ENCODE data around the gene ZNF385D. TPM values are rescaled to one million over a fixed set of nuclear protein-coding genes. Genes with fewer than 3 reads are reported as not detected.

The ZNF385D gene
- total and polyA plus RNA-seq, 2 experiments from 2014 or later = 2.7 to 12.3 TPM

DNA sequence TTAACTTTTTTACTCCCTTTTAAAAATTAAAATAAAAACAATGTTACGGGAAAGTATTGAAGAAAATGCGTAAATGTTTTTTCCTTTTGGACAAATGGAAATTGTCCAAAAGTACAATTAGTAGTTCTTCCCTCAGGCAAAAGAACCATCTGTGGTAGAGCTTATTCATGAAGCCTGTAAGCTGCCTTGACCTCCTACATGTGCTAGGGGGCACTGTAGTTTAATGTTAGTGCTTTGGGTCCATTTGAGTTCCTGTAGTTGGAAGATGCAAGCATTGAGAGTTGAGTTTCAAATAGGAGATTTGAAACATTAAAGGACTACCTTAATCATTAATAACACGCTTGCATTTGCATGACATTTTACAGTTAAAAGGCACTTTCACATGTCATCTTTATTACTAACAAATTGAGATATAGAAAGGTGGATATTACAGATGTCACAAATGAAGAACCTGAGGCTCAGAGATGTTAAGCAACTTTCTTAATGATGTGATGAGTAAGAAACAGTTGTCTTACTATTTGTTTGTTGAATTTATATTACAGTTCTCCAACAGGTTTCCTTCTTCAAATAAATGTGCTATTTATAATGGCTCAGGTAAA, 1.8 kb upstream of the ZNF385D start:
- no peak overlapping the region for H3K4me2 ChIP-seq
- H3K4me1 ChIP-seq (ENCODE audit: insufficient read depth) = peaks cover 17% of the 10 kb centered on the region
- H3K79me2 ChIP-seq (replicated peaks; ENCODE audit: insufficient read depth) = no peaks in the 10 kb centered on the region
- H3K9me2 ChIP-seq (ENCODE audit: insufficient read depth) = no peaks in the 10 kb centered on the region
- peaks cover 11% of the 10 kb centered on the region; the same call in 1 of the 2 replicates for H3K27me3 ChIP-seq (ENCODE audit: insufficient read depth)
- no peaks in the 10 kb centered on the region for H3F3A ChIP-seq (replicated peaks; ENCODE audit: low read depth)
- no peak overlapping the region for H2AFZ ChIP-seq
- no peak overlapping the region for H3K4me3 ChIP-seq
- Mint-ChIP-seq H3K4me1 (peaks cover 19% of the 10 kb centered on the region), H3K36me3 (ENCODE audit: low read depth) (no peaks in the 10 kb centered on the region), H3K9me3 (no peaks in the 10 kb centered on the region), H3K27me3 (ENCODE audit: insufficient read depth, low read depth, poor library complexity) (peaks cover 2% of the 10 kb centered on the region), H3K4me3 (no peak overlapping the region), H3K27ac (no peak overlapping the region)
- H3K27ac ChIP-seq (ENCODE audit: low read depth) = no peak overlapping the region
- H4K20me1 ChIP-seq (replicated peaks; ENCODE audit: insufficient read depth) = no peaks in the 10 kb centered on the region
- TF ChIP-seq, protein P1, sequence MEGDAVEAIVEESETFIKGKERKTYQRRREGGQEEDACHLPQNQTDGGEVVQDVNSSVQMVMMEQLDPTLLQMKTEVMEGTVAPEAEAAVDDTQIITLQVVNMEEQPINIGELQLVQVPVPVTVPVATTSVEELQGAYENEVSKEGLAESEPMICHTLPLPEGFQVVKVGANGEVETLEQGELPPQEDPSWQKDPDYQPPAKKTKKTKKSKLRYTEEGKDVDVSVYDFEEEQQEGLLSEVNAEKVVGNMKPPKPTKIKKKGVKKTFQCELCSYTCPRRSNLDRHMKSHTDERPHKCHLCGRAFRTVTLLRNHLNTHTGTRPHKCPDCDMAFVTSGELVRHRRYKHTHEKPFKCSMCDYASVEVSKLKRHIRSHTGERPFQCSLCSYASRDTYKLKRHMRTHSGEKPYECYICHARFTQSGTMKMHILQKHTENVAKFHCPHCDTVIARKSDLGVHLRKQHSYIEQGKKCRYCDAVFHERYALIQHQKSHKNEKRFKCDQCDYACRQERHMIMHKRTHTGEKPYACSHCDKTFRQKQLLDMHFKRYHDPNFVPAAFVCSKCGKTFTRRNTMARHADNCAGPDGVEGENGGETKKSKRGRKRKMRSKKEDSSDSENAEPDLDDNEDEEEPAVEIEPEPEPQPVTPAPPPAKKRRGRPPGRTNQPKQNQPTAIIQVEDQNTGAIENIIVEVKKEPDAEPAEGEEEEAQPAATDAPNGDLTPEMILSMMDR (conservative IDR thresholded peaks at IDR 0.05; ENCODE audit: low read depth in 2 of 2) = peak; percentile 81 to 86
- TF ChIP-seq STAT1 (IDR thresholded peaks at IDR 0.05; ENCODE audit: unreplicated experiment) = no peak
- DNase-seq (ENCODE audit: low spot score) (peak; percentile 80), ATAC-seq (peak; percentile 26)
- H3K36me3 ChIP-seq (ENCODE audit: insufficient read depth) = no peaks in the 10 kb centered on the region

DNA sequence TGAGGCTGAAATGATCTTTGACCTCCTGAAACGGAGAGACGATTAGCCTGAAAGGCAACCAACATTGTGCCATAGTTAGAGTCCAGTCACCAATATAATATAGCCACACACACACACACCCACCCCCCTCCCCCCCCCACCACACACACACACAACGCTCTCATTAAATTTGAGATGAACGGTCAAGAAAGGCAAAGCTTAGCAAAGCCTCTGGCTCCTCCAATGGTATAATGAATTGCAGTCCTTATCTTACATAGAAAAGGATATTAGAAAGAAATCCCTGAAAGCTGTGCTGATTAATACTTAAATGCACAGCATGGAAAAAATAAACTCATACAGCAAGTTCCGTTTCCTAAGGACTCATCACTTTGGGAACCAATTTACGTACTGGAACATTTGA, 876 bp upstream of the ZNF385D start:
- Mint-ChIP-seq H3K4me1 (peaks cover 24% of the 10 kb centered on the region), H3K36me3 (ENCODE audit: low read depth) (no peaks in the 10 kb centered on the region), H3K9me3 (no peaks in the 10 kb centered on the region), H3K4me3 (peak overlapping the region; percentile 90), H3K27ac (no peak overlapping the region), H3K27me3 (ENCODE audit: insufficient read depth, low read depth, poor library complexity) (peaks cover 2% of the 10 kb centered on the region)
- peaks cover 17% of the 10 kb centered on the region for H3K4me1 ChIP-seq (ENCODE audit: insufficient read depth)
- ATAC-seq (no peak), DNase-seq (ENCODE audit: low spot score) (no peak)
- peaks cover 11% of the 10 kb centered on the region; the same call in 1 of the 2 replicates for H3K27me3 ChIP-seq (ENCODE audit: insufficient read depth)
- H3K9me2 ChIP-seq (ENCODE audit: insufficient read depth) = no peaks in the 10 kb centered on the region
- peak overlapping the region; percentile 96 for H3K4me2 ChIP-seq
- no peak overlapping the region for H3K27ac ChIP-seq (ENCODE audit: low read depth)
- H3F3A ChIP-seq (replicated peaks; ENCODE audit: low read depth) = no peaks in the 10 kb centered on the region
- H4K20me1 ChIP-seq (replicated peaks; ENCODE audit: insufficient read depth) = no peaks in the 10 kb centered on the region
- 0 out of 2 replicates have a peak, but pooled peaks cover 5% of the 10 kb centered on the region for H3K79me2 ChIP-seq (replicated peaks; ENCODE audit: insufficient read depth)
- H3K36me3 ChIP-seq (ENCODE audit: insufficient read depth) = no peaks in the 10 kb centered on the region
- H2AFZ ChIP-seq = no peak overlapping the region; the same call in 1 of the 2 replicates
- H3K4me3 ChIP-seq = peak overlapping the region; percentile 82
- TF ChIP-seq, protein P2, sequence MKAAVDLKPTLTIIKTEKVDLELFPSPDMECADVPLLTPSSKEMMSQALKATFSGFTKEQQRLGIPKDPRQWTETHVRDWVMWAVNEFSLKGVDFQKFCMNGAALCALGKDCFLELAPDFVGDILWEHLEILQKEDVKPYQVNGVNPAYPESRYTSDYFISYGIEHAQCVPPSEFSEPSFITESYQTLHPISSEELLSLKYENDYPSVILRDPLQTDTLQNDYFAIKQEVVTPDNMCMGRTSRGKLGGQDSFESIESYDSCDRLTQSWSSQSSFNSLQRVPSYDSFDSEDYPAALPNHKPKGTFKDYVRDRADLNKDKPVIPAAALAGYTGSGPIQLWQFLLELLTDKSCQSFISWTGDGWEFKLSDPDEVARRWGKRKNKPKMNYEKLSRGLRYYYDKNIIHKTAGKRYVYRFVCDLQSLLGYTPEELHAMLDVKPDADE (IDR thresholded peaks at IDR 0.05) = no peak
- TF ChIP-seq ZNF114 (CRISPR knock-in tag; IDR thresholded peaks at IDR 0.05) (no peak), ZNF331 (CRISPR knock-in tag; IDR thresholded peaks at IDR 0.05; ENCODE audit: low read depth) (no peak), EZH2 (IDR thresholded peaks at IDR 0.05; ENCODE audit: low read depth, unreplicated experiment) (no peak), STAT1 (IDR thresholded peaks at IDR 0.05; ENCODE audit: unreplicated experiment) (no peak), CREB1 (CRISPR knock-in tag; IDR thresholded peaks at IDR 0.05; ENCODE audit: low read depth) (no peak), EZH2phosphoT487 (IDR thresholded peaks at IDR 0.05; ENCODE audit: unreplicated experiment) (no peak)
- TF ChIP-seq, protein P1 (conservative IDR thresholded peaks at IDR 0.05; ENCODE audit: low read depth in 2 of 2) = no peak
- TF ChIP-seq, protein P3, sequence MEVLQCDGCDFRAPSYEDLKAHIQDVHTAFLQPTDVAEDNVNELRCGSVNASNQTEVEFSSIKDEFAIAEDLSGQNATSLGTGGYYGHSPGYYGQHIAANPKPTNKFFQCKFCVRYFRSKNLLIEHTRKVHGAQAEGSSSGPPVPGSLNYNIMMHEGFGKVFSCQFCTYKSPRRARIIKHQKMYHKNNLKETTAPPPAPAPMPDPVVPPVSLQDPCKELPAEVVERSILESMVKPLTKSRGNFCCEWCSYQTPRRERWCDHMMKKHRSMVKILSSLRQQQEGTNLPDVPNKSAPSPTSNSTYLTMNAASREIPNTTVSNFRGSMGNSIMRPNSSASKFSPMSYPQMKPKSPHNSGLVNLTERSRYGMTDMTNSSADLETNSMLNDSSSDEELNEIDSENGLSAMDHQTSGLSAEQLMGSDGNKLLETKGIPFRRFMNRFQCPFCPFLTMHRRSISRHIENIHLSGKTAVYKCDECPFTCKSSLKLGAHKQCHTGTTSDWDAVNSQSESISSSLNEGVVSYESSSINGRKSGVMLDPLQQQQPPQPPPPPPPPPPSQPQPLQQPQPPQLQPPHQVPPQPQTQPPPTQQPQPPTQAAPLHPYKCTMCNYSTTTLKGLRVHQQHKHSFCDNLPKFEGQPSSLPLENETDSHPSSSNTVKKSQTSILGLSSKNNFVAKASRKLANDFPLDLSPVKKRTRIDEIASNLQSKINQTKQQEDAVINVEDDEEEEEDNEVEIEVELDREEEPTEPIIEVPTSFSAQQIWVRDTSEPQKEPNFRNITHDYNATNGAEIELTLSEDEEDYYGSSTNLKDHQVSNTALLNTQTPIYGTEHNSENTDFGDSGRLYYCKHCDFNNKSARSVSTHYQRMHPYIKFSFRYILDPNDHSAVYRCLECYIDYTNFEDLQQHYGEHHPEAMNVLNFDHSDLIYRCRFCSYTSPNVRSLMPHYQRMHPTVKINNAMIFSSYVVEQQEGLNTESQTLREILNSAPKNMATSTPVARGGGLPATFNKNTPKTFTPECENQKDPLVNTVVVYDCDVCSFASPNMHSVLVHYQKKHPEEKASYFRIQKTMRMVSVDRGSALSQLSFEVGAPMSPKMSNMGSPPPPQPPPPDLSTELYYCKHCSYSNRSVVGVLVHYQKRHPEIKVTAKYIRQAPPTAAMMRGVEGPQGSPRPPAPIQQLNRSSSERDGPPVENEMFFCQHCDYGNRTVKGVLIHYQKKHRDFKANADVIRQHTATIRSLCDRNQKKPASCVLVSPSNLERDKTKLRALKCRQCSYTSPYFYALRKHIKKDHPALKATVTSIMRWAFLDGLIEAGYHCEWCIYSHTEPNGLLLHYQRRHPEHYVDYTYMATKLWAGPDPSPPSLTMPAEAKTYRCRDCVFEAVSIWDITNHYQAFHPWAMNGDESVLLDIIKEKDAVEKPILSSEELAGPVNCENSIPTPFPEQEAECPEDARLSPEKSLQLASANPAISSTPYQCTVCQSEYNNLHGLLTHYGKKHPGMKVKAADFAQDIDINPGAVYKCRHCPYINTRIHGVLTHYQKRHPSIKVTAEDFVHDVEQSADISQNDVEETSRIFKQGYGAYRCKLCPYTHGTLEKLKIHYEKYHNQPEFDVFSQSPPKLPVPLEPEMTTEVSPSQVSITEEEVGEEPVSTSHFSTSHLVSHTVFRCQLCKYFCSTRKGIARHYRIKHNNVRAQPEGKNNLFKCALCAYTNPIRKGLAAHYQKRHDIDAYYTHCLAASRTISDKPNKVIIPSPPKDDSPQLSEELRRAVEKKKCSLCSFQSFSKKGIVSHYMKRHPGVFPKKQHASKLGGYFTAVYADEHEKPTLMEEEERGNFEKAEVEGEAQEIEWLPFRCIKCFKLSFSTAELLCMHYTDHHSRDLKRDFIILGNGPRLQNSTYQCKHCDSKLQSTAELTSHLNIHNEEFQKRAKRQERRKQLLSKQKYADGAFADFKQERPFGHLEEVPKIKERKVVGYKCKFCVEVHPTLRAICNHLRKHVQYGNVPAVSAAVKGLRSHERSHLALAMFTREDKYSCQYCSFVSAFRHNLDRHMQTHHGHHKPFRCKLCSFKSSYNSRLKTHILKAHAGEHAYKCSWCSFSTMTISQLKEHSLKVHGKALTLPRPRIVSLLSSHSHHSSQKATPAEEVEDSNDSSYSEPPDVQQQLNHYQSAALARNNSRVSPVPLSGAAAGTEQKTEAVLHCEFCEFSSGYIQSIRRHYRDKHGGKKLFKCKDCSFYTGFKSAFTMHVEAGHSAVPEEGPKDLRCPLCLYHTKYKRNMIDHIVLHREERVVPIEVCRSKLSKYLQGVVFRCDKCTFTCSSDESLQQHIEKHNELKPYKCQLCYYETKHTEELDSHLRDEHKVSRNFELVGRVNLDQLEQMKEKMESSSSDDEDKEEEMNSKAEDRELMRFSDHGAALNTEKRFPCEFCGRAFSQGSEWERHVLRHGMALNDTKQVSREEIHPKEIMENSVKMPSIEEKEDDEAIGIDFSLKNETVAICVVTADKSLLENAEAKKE (CRISPR knock-in tag; IDR thresholded peaks at IDR 0.05) = no peak

All from GM23338 (cell line).